A375 (cell line): ENCODE measurements around the gene KIAA0930. TPM values are rescaled to one million over a fixed set of nuclear protein-coding genes. Genes with fewer than 3 reads are reported as not detected.

Experiments used
- small RNA-seq: library from RNA; depleted of rRNA; stranded (forward); fragments of <200 nt; gene quantifications from one replicate; pipeline ENCODE3, GENCODE V24; 2014
- total RNA-seq: library from RNA; depleted of rRNA; stranded (reverse); fragments of >200 nt; shearing (Covaris generic); gene quantifications from 2 replicates; pipeline ENCODE4 v1.2.3, GENCODE V29; 2014; rRNA removed

KIAA0930 gene
- 18.4 and 26.4 TPM in 2 replicates for total RNA-seq

DNA sequence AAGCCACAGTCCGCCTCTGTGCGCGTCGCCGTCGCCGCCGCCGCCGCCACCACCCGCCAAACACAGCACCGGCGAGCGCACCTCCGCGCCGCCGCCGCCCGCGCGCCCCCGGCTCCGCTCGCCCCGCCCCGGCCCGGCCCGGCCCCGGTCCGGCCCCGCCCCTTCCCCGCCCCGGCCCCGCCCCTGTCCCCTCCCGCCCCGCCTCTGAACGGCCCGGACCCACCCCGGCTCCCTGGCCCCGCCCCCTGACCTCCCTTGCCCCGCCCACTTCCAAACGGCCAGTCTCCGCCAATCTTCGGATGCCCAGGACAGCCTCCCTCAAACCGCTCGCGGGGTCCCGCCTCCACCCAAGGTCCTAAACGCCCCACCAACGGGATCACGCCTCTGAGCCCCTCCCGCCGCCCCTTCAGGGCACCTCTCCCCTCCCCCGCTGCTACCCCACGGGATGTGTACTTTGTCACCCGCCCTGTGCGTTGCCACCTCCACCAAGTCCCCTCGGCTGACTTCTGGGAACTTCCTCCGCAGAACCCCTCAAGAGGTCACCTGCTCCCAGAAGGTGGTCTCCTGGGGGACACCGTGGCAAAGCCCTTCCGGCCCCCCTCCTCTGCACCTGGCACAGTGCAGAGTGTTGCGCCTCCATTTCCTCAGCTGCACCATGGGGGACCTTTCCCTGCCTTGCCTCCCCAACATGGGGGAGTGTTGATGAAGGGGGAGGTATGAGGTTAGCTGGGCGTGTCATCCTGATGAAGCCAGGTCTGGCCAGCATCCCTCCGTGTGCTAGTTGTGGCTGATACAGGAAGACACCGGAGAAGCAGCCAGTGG, at the start of gene KIAA0930:
TSS of gene KIAA0930 (minus strand) at position 85 of the 822 bp plus-strand sequence. CDS start 191 bp downstream, outside the sequence.

DNA sequence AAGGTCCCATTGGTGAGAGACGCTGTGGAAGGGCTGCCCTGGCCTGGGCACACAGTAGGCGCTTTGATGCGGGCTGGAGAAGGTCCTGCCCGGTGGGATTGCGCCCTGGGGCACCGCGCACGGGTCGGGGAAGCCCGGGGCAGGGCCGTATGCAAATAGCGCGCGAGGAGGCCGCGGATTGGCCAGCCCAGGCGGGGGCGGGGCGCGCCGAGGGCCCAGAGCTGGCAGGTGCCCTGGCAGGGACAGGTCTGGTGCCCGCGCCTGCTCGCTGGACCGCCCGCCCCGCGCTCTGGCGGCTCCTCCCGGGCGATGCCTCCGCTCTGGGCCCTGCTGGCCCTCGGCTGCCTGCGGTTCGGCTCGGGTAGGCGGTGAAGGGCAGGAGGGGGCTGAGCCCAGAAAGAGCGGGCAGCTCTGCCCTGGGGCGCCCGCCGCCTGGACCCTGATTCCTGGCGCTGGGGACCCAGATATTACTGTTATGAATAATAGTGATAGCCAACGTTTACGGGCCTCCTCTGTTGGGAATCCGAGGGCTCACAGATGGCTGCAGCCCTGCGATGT, 44.1 kb upstream of the KIAA0930 start, which contains the start of gene UPK3A:
TSS of gene UPK3A (plus strand) at position 245 of the 558 bp plus-strand sequence. CDS start at position 310, 65 bp downstream.

DNA sequence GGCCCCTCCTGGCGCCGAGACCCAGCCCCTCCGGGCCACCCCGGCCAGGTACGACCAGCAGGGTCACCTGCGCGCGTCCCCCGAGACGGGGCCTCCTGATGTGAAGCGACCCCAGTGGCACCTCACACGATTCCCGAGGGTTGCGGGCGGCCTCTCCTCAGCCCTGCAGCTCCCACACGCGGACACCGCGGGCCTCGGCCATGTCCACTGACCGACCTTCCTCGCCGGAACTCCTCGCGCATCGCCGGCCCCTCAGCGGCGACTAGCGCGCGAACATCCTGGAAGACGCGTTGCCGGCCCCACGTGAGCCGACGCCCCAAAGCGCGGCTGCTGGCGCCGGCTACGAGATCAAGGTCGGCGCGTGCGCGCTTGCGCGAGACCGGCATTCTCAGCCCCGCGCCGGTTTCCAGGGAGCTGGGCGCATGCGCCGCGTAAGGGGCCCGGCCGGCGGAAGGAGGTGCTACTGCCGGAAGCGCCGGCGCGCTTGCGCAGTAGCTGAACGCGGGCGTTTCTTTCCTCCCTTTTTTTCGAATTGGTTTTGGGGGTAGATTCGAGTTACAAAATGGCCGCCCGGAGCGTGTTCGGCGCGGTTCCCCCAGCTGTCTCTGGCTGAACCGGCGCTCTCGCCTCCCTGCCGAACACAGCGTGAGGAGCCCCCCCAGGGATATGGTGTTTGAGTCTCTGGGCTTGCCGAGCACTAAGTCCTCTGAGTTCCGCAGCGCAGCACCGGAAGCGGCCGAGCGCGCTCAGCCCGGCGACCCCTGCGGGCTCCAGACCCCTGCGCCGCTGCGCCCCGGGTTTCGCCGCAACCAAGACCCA, 77.0 kb downstream of the KIAA0930 start, which contains the start of gene NUP50:
TSS of gene NUP50 (plus strand) at position 475 of the 819 bp plus-strand sequence. CDS start 4,253 bp downstream, outside the sequence.

Small RNA genes within 50 kb of the gene (small RNA-seq; reads per million reads assigned to genes)
- gene MIR1249 = not detected

Other genes with a start within 250 kb of the KIAA0930 start
- 1.0 and 6.0 TPM in 2 replicates for gene PHF21B, start 230.9 kb downstream of the KIAA0930 start, total RNA-seq
- 61.7 and 67.9 TPM in 2 replicates for gene NUP50, start 77.0 kb downstream of the KIAA0930 start, total RNA-seq
- not detected in 2 replicates for gene UPK3A, start 44.1 kb upstream of the KIAA0930 start, total RNA-seq
- 11.0 and 15.1 TPM in 2 replicates for gene FAM118A, start 69.0 kb upstream of the KIAA0930 start, total RNA-seq
- gene SMC1B, start 172.7 kb upstream of the KIAA0930 start, total RNA-seq = not detected in 2 replicates
- gene RIBC2, start 172.8 kb upstream of the KIAA0930 start, total RNA-seq = not detected in 2 replicates